ENCODE results near the gene LAMC2. TPM values are rescaled to one million over a fixed set of nuclear protein-coding genes. Genes with fewer than 3 reads are reported as not detected.
"Not testable (repeated sequence)": the region's sequence is repeated elsewhere in the genome, so short reads cannot be mapped to it uniquely, and the experiment has no call there.

LAMC2 gene
- total and polyA plus RNA-seq, 3 donors from 2014 or later: 1.9 to 8.5 (median 3.4) TPM

GRCh38 chr1:183272390-183272848, 86.4 kb downstream of the LAMC2 start:
- no peaks in the 10 kb centered on the region for H3K9me3 ChIP-seq
- intact Hi-C loops (cut with DNase I; ENCODE audit: low total_unique reads): no loop called here
- no peaks in the 10 kb centered on the region for H3K36me3 ChIP-seq (ENCODE audit: low read depth, missing control alignments)
- TF ChIP-seq POLR2A (IDR thresholded peaks at IDR 0.05): no peak
- TF ChIP-seq CTCF (IDR thresholded peaks at IDR 0.05): no peak
- DNase-seq: no peak
- no peak overlapping the region for H3K27ac ChIP-seq
- WGBS, 2 donors: 90 to 92% methylated on average over 2 to 4 of the region's 4 CpGs
- no peak overlapping the region for H3K4me3 ChIP-seq
- H3K4me1 ChIP-seq: no peaks in the 10 kb centered on the region
- H3K27me3 ChIP-seq: no peaks in the 10 kb centered on the region

- no peak overlapping the region for H3K4me3 ChIP-seq
- no peaks in the 10 kb centered on the region for H3K4me1 ChIP-seq
- TF ChIP-seq POLR2A (IDR thresholded peaks at IDR 0.05): no peak
- no peak for TF ChIP-seq CTCF (IDR thresholded peaks at IDR 0.05)
- H3K9me3 ChIP-seq: no peaks in the 10 kb centered on the region
- no peak for DNase-seq
- WGBS, 2 donors: 88 to 90% methylated on average over 5 of the region's 5 CpGs
- H3K36me3 ChIP-seq (ENCODE audit: low read depth, missing control alignments): no peaks in the 10 kb centered on the region
- no peak overlapping the region for H3K27ac ChIP-seq
- no peaks in the 10 kb centered on the region for H3K27me3 ChIP-seq
- intact Hi-C loops (cut with DNase I; ENCODE audit: low total_unique reads): no loop called here
These were observed 87.2 kb downstream of the LAMC2 start for GRCh38 chr1:183273300-183273699.

GRCh38 chr1:183273984-183274383, 87.9 kb downstream of the LAMC2 start:
- H3K27ac ChIP-seq; H3K27me3 ChIP-seq; intact Hi-C loops (cut with DNase I; ENCODE audit: low total_unique reads); H3K4me3 ChIP-seq; DNase-seq; H3K4me1 ChIP-seq; H3K9me3 ChIP-seq; H3K36me3 ChIP-seq (ENCODE audit: low read depth, missing control alignments): not testable (repeated sequence)
- 94 to 95% methylated on average over 4 of the region's 4 CpGs for WGBS, 2 donors

GRCh38 chr1:183274836-183275235, 88.8 kb downstream of the LAMC2 start:
- WGBS, 2 donors: 95 to 97% methylated on average over 3 of the region's 3 CpGs
- Histone ChIP-seq H3K27me3 (no peaks in the 10 kb centered on the region), H3K36me3 (ENCODE audit: low read depth, missing control alignments) (no peaks in the 10 kb centered on the region), H3K27ac (no peak overlapping the region), H3K4me1 (no peaks in the 10 kb centered on the region), H3K4me3 (no peak overlapping the region), H3K9me3 (no peaks in the 10 kb centered on the region)
- TF ChIP-seq CTCF (IDR thresholded peaks at IDR 0.05) (no peak), POLR2A (IDR thresholded peaks at IDR 0.05) (no peak)
- no peak for DNase-seq
- intact Hi-C loops (cut with DNase I; ENCODE audit: low total_unique reads): no loop called here

GRCh38 chr1:183275322-183275721, 89.3 kb downstream of the LAMC2 start:
- Histone ChIP-seq H3K4me1 (no peaks in the 10 kb centered on the region), H3K4me3 (no peak overlapping the region), H3K9me3 (no peaks in the 10 kb centered on the region), H3K27ac (no peak overlapping the region), H3K27me3 (no peaks in the 10 kb centered on the region), H3K36me3 (ENCODE audit: low read depth, missing control alignments) (no peaks in the 10 kb centered on the region)
- intact Hi-C loops (cut with DNase I; ENCODE audit: low total_unique reads): no loop called here
- WGBS, 2 donors: 83 to 97% methylated on average over 3 of the region's 3 CpGs
- no peak for DNase-seq
- TF ChIP-seq CTCF (IDR thresholded peaks at IDR 0.05): no peak
- no peak for TF ChIP-seq POLR2A (IDR thresholded peaks at IDR 0.05)

Data from testis (tissue), 3 donors.